Heart right ventricle (tissue), 16 donors: ENCODE data around the gene CCDC87. TPM values are rescaled to one million over a fixed set of nuclear protein-coding genes. Genes with fewer than 3 reads are reported as not detected.

Source experiments
- ATAC-seq, 8 donors: fragments of 200-7000 bp; cut with Tn5 transposase; one replicate each; pipeline ENCODE4 v1.9.1; 2020; ENCODE audit warnings: mild to moderate bottlenecking in 8 of 8, moderate library complexity in 8 of 8, moderate number of reproducible peaks in 1 of 8
- DNase-seq, 2 donors: peaks; one replicate each; pipeline ENCODE4 v3.0.0-alpha.2; 2020
- H3K27ac ChIP-seq, 10 donors: fragments of 200-600 bp; sonication (generic) in 2 of 10; one replicate each; pipeline versions ENCODE4 v1.5.0 to v1.8.0; 2020 to 2022; ENCODE audit warnings: mild to moderate bottlenecking in 3 of 10
- H3K27me3 ChIP-seq, 7 donors: fragments of 200-600 bp; one replicate each; pipeline ENCODE4 v1.8.0; 2021 to 2022; ENCODE audit warnings: mild to moderate bottlenecking in 2 of 7
- H3K36me3 ChIP-seq, 9 donors: fragments of 200-600 bp; sonication (generic) in 1 of 9; one replicate each; pipeline versions ENCODE4 v1.5.0 to v1.8.0; 2020 to 2022; ENCODE audit warnings: mild to moderate bottlenecking in 2 of 9
- H3K4me1 ChIP-seq, 9 donors: fragments of 200-600 bp; sonication (generic) in 1 of 9; one replicate each; pipeline versions ENCODE4 v1.5.0 to v1.8.0; 2020 to 2022; ENCODE audit warnings: mild to moderate bottlenecking in 4 of 9
- H3K4me3 ChIP-seq, 10 donors: fragments of 200-600 bp; sonication (generic) in 2 of 10; one replicate each; pipeline versions ENCODE4 v1.5.0 to v1.8.0; 2020 to 2022; ENCODE audit warnings: mild to moderate bottlenecking in 7 of 10, moderate library complexity in 2 of 10
- H3K9me3 ChIP-seq, 11 donors: fragments of 200-600 bp in 10 of 11; sonication (generic) in 2 of 11; one replicate each; pipeline versions ENCODE4 v1.5.0 to v1.8.0; 2013 to 2022; ENCODE audit warnings: mild to moderate bottlenecking in 2 of 11, control low read depth in 1 of 11, moderate library complexity in 1 of 11
- WGBS, 2 donors: extraction: QIAGEN DNeasy Blood & Tissue Kit; methylation state at CpG; one replicate each; pipeline ENCODE4 v1.1.7; 2013; ENCODE audit warnings: inconsistent platforms in 1 of 2; 5-methylcytosine and 5-hydroxymethylcytosine counted together
- intact Hi-C, 10 donors: fragments of 100-400 bp; cut with DNase I; formaldehyde crosslinking; loops; one replicate each; pipeline versions ENCODE4 v1.11.1 to v1.14.2; 2022
- polyA plus RNA-seq, 2 donors: library from polyadenylated mRNA; stranded (reverse); fragments of 200-250 nt; gene quantifications; one replicate each; pipeline ENCODE4 v1.2.3, GENCODE V29; 2013
- total RNA-seq, 10 donors: library from RNA; stranded (reverse); fragmentation: NEBNext Ultra II Directional in 3 of 10; extraction: Animal tissue kit (Norgen Biotek cat#: 25700) in 3 of 10; gene quantifications; one replicate each; pipeline versions ENCODE4 v1.2.1 to v1.2.4, GENCODE V29; 2021 to 2023
- TF ChIP-seq, protein P1 (sequence below), 9 donors: fragments of 200-600 bp; sonication (generic) in 2 of 9; IDR thresholded peaks; one replicate each; pipeline versions ENCODE4 v1.5.0 to v1.8.0; 2021 to 2022; ENCODE audit warnings: antibody characterized with exemption in 9 of 9, mild to moderate bottlenecking in 5 of 9, moderate library complexity in 1 of 9
- donor health status: Arrhythmogenic right ventricular cardiomyopathy.
- donor health status: ischemic (EF 13 %, LVEDD 7.1; RV severe dilation, severe dysfunction).
- donor health status: healthy with polysubstance abuse.
- donor health status: DM: no; HTN: yes; CAD: no.
- donor health status: DM: no; HTN: no; CAD: no.
- donor health status: ischemic (EF 25% LVEDD 6.9; RV normal size, moderate dysfunction).
- donor health status: ischemic (EF 25% LVEDD 5.7; RV mildly dilated, moderate dysfunction).
- donor health status: healthy.
- donor health status: DM: yes; HTN: yes; CAD: no.
- donor health status: Ischemic cardiomyopathy.
- donor health status: ischemic (EF 35%, LVEDD 5.7; RV mildly dilated, moderate dysfunction).
- donor health status: nonischemic (EF 11% LVEDD 7.7; RV severe dilation, severe dysfunction).
- donor health status: DM: yes; HTN: yes; CAD: no.
- donor health status: PGD.
- donor health status: ischemic (EF 29% LVEDD 5.4; RV normal size, mild dysfunction).
- donor health status: nonischemic (EF 23%, LVEDD 6.1; RV moderate dilation, normal function).

Gene CCDC87
- total and polyA plus RNA-seq, 12 donors: 0.14 to 0.66 (median 0.33) TPM

- 90 to 92% methylated on average over 14 of the region's 14 CpGs for WGBS, 2 donors
- ATAC-seq (no peak), DNase-seq (no peak)
- peaks cover 3 to 14% (median 13%) of the 10 kb centered on the region in 9 donors for H3K4me1 ChIP-seq
- intact Hi-C loops: no loop called here
- H3K27ac ChIP-seq: no peak overlapping the region
- no peak overlapping the region for H3K4me3 ChIP-seq
- H3K27me3 ChIP-seq: peaks cover 0 to 22% (median 0%) of the 10 kb centered on the region in 7 donors
- H3K9me3 ChIP-seq: no peaks in the 10 kb centered on the region
- H3K36me3 ChIP-seq: peaks cover 0 to 32% (median 0%) of the 10 kb centered on the region in 9 donors
- TF ChIP-seq, protein P1, sequence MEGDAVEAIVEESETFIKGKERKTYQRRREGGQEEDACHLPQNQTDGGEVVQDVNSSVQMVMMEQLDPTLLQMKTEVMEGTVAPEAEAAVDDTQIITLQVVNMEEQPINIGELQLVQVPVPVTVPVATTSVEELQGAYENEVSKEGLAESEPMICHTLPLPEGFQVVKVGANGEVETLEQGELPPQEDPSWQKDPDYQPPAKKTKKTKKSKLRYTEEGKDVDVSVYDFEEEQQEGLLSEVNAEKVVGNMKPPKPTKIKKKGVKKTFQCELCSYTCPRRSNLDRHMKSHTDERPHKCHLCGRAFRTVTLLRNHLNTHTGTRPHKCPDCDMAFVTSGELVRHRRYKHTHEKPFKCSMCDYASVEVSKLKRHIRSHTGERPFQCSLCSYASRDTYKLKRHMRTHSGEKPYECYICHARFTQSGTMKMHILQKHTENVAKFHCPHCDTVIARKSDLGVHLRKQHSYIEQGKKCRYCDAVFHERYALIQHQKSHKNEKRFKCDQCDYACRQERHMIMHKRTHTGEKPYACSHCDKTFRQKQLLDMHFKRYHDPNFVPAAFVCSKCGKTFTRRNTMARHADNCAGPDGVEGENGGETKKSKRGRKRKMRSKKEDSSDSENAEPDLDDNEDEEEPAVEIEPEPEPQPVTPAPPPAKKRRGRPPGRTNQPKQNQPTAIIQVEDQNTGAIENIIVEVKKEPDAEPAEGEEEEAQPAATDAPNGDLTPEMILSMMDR (IDR thresholded peaks at IDR 0.05): no peak
Observed at GRCh38 chr11:66564538-66564937, 28.3 kb downstream of the CCDC87 start.

DNA sequence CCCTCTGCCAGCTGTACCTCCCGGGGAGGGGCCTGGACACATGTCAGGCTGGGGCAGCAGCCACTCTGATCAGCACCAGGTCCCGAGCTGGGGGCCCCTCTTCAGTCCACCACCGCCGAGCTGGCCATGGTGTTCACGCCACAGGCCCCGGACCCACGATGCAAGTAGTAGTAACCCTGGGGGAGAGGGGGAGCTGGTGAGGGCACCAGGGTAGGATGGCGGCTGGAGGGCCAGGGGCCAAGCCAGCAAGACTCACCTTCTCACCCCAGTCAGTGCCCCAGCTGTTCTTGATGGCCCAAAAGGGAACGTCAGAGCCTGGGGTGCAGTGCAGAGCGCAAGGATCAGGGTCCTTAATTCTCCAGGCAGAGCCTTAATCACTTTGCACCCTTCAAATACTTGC lies 29.0 kb downstream of the CCDC87 start:
- intact Hi-C loops: no loop called here
- Histone ChIP-seq H3K27ac (no peak overlapping the region), H3K4me1 (peaks cover 6 to 18% (median 15%) of the 10 kb centered on the region in 9 donors), H3K27me3 (peaks cover 0 to 22% (median 0%) of the 10 kb centered on the region in 7 donors), H3K4me3 (no peak overlapping the region), H3K36me3 (peaks cover 0 to 32% (median 0%) of the 10 kb centered on the region in 9 donors), H3K9me3 (no peaks in the 10 kb centered on the region)
- WGBS, 2 donors: 90 to 91% methylated on average over 10 of the region's 10 CpGs
- TF ChIP-seq, protein P1 (IDR thresholded peaks at IDR 0.05): no peak
- no peak for ATAC-seq
- no peak for DNase-seq

DNA sequence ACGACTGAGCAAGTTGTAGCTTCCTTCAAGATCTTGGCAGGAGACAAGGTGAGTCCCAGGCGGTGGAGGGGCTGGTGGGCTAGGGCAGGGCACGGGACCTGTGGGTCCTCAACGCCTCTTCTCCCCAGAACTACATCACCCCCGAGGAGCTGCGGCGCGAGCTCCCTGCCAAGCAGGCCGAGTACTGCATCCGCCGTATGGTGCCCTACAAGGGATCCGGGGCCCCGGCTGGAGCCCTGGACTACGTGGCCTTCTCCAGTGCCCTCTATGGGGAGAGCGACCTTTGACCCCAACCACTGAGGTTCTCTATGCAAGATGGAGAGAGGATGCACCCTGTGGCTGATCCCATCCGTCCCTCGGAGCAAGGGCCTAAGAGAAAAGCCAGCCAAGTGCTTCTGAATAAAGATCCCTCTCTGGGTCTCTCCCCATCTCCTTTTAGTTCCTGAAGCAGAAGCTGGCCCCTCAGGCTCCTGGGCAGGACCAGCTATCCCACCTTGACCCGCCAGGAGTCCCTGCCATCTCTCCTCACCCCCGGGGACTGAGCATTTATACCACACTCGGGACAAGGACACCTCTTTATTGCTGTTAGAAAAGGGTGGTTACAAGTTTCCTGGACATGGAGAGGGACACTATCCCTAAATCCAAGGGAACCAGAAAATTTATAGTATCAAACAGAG lies 29.8 kb downstream of the CCDC87 start:
- no peak for DNase-seq
- no peak for ATAC-seq
- TF ChIP-seq, protein P1 (IDR thresholded peaks at IDR 0.05): no peak
- intact Hi-C loops: no loop called here
- Histone ChIP-seq H3K36me3 (peaks cover 0 to 32% (median 0%) of the 10 kb centered on the region in 9 donors), H3K9me3 (no peaks in the 10 kb centered on the region), H3K27me3 (peaks cover 0 to 18% (median 5%) of the 10 kb centered on the region in 7 donors), H3K4me3 (no peak overlapping the region), H3K27ac (no peak overlapping the region), H3K4me1 (peaks cover 4 to 17% (median 13%) of the 10 kb centered on the region in 9 donors)
- WGBS, 2 donors: 90 to 92% methylated on average over 20 of the region's 20 CpGs

DNA sequence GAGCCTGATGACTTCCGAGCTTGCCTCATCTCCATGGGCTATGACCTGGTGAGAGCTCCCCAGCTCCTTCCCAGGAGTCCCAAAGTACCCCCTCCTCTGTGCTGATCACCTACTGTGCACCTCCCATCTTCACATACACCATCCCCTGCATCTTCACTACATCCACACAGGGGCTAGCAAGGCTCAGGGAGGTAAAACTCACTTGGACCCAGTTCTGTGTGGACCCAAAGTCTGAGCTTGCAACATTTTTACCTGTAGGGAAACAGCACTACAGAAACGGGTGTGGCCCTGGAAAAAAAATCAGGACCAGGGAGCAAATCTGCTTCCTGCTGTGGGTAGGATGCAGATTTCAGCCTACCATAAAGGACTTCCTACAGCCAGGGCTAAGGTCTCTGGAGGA lies 30.6 kb downstream of the CCDC87 start:
- intact Hi-C loops: no loop called here
- 83 to 85% methylated on average over 2 of the region's 2 CpGs for WGBS, 2 donors
- Histone ChIP-seq H3K27ac (no peak overlapping the region), H3K9me3 (no peaks in the 10 kb centered on the region), H3K4me1 (peaks cover 4 to 10% (median 7%) of the 10 kb centered on the region in 9 donors), H3K36me3 (peaks cover 0 to 32% (median 0%) of the 10 kb centered on the region in 9 donors), H3K4me3 (no peak overlapping the region), H3K27me3 (peaks cover 0 to 18% (median 10%) of the 10 kb centered on the region in 7 donors)
- no peak for DNase-seq
- no peak for ATAC-seq
- TF ChIP-seq, protein P1 (IDR thresholded peaks at IDR 0.05): no peak
